HG03342 (cell line): ENCODE results near the gene SORBS2.

Experiments
- ATAC-seq: cut with Tn5 transposase; IDR thresholded peaks from one replicate; pipeline ENCODE4 v1.9.1; 2021; ENCODE audit warnings: mild to moderate bottlenecking, moderate library complexity; ENCODE audit not compliant: unreplicated experiment

Gene SORBS2

DNA sequence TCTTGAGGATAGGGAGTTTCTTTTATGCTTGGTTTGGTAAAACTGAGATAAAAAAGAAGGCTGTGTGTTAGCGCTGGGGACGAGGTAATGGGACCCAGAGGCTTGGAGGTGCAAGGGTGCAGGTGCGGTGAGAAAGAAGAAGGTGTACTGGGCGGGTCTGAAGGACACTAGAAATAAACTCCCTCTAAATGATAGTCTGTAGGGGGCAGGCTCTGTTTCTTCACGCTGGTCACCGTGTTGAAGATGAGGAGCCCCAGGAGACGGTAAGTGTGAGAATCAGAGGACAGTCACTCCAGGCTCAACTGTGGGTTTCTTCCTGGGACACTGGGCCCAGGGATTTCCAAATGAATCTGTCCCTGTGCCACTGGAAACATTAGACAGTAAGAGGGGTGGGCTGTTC, 131.4 kb downstream of the SORBS2 start:
- ATAC-seq = no peak

DNA sequence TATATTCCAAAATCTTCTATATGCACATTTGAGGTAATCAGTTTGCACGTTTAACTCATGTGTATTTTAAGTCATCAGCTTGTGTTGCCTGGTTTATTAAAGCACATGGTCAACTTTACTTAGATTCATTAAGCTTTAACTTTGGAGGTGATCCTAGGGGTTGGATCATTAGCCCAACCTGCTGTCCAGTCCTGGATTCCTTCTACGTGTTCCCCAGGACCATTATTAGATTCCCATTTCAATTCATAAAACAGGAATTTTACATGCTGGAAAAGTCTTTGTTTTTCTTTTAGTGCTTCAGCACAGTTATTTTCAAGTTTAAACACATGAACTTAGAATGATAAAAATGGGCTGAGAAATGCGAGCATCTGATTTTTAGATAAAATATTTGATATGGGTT, 132.5 kb downstream of the SORBS2 start:
- no peak for ATAC-seq

- ATAC-seq = no peak
Measured at GRCh38 chr4:185677637-185678314, 134.2 kb downstream of the SORBS2 start.

DNA sequence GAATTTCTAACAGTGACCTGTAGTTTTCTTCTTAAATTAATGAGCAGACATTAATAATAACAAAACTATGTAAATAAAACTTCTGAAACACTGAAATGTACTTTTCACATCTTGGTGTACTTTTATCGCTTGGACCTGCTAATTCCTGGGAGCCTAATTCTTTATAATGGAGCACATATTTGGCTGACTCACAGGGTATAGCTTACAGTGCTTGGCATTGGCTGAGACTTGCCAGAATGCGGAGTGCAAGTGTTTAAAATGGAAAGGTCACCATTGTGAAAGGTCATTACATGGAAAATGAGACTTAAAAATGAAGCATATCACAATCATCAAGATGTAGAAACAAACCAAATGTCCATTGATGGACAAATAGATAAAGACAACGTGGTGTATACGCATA, 139.4 kb downstream of the SORBS2 start:
- no peak for ATAC-seq

DNA sequence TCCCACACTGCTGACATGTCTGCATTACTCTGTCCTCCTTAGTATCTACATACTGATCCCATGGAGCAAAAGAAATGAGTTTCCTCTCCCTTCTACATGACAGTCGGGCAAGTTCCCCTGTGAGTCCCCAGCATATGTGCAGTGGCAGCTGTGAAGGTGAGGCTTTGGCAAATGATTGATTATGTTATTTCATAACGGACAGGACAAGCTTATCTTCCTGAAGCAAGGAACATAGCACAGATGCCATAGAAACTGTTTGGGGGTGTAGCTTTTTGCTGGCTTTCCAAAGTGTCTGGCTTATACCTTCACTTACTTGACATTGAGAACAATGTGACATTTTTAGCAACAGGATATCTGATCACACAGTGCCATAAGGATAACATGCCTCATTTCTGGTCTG, 139.8 kb downstream of the SORBS2 start:
- no peak for ATAC-seq

DNA sequence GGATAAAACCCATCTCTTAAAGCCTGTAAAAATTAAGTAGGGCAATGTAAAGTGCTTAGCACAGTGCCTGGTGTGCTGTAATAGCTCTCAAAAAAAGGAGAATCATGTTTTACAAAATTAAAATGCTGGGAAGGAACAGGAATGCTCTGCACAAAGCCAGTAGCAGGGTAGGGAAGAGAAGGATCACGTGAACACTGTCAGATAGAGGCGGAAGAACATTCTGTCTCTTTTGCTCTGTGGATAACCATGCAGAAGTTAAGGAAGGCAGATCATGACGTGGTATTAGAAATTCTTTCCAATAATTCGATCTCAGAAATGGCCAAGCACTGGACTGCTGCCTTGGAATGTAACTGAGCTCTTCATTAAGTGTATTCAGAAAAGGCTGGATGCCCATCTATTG, 140.5 kb downstream of the SORBS2 start:
- no peak for ATAC-seq

DNA sequence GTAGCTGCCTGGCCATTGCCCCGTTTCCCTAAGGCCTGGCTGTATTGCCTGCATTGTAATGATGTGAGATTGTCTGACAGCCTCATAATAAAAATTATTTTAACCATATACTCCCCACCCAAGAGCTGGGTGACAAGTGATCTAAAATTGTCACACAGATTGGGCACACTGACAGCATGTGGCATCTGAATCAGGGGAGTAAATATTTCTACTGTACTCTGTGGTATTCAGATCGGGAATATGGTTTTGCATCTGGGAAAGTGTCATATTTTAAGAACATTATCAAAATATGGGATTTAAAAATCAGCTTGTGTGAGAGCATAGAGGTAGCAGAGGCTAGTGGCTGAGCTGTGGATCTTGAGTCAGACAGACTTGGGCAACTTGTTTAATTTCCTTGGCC, 140.9 kb downstream of the SORBS2 start:
- ATAC-seq = no peak

- ATAC-seq = no peak
Measured at GRCh38 chr4:185669288-185669687, 142.7 kb downstream of the SORBS2 start.

- no peak for ATAC-seq
Measured at GRCh38 chr4:185666156-185666555, 145.8 kb downstream of the SORBS2 start.

- no peak for ATAC-seq
Measured at GRCh38 chr4:185665655-185666054, 146.3 kb downstream of the SORBS2 start.

DNA sequence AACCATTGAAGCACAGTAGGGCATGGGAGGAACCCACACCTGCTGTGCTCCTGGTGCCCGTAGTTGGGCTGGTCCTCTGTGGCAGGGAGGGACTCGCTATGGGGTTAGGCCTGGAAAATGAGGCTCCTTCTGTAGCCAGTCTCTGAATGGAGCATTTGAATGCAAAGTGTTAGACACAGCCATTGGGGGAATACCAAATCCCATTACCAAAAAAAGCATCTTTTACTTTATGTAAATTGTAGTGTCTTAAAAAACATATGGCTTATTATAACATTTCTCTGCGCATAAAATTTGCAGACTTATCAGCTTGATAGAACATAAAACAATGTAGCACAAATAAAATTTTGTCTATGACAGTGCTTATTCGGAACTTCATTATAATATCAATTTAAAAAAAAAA, 147.5 kb downstream of the SORBS2 start:
- ATAC-seq = no peak

DNA sequence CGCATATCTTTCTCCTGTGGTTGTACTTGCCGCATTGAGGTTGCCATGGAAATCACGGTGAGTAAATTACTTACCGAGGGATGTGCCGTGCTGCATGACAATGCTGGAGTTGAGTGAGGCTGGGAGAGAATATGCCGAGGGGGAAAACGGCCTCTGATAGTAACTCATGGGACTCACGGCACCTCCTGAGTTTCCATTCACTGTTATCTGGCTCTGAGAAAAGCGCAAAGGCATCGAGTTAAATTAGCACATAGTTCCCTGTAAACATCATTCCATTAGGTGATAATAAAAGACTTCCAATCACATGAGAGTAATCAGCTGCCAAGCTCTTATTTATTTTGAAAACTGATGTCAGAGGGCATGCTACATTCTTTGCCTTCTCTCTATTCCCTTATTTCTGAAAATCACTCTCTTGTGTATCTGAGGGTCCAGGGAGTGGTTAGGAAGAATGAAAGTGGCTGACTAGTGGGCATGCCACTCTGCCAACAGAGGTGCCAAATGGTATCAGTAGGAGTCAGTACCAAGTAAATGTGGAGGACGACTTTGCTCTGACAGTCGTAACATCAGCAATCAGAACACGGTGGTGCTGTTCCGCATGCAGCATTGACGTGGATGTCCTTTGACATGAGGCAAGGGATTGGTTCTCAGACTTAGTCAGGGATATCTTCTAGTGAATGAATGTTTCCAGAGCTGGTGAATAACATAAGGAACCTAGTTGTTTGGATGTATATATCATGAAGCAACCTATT, 149.8 kb downstream of the SORBS2 start:
- no peak for ATAC-seq

GRCh38 chr4:185660340-185660739, 151.7 kb downstream of the SORBS2 start:
- ATAC-seq = no peak

GRCh38 chr4:185657699-185658098, 154.3 kb downstream of the SORBS2 start:
- no peak for ATAC-seq

- no peak for ATAC-seq
Measured at GRCh38 chr4:185657183-185657582, 154.8 kb downstream of the SORBS2 start.

- no peak for ATAC-seq
Measured at GRCh38 chr4:185656467-185656931, 155.5 kb downstream of the SORBS2 start.

DNA sequence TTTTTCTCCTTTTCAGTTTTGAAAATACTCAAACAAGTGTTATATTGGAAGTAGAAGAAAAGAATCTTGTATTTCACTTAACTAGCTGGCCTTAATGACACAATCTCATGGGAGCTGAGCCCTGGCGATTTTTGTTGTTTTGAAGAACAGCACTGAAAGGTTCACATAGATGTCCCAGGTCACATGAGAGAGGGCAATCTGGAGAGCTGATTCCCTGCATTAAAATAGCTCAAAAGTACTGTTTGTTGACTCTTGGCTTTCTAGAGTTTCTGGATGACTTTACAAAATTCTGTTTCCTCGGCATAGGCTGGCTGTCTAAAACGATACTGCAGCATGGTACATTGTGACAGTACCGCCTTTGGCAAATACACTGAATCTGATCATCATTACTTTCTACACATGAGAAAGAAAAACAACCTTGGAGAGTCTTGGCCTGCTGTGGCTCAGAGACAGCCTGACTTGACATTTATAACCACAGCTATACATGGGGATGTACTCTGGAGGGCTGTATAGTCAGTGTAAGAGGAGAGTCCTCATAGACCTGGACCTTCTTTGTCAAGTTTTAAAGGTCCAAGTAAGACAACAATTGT, 156.9 kb downstream of the SORBS2 start:
- ATAC-seq = no peak

DNA sequence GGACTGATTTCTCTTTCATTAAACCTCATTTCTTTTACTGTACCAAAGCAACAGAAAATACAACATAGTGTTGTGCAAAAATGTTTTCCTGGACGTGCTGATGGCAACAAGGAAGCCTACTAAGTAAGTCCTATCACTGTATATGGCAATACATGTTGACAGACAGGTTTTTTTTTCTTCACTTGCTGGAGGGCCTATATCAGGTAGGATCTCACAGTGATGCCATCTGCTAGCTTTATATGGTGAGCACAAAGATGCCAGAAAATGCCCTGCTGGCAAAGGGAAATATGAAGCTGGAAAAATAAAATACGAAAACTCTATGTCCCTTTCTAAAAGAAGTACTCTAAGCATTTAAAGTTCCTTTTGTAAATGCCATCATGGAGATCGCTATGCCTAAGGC, 157.7 kb downstream of the SORBS2 start:
- no peak for ATAC-seq

DNA sequence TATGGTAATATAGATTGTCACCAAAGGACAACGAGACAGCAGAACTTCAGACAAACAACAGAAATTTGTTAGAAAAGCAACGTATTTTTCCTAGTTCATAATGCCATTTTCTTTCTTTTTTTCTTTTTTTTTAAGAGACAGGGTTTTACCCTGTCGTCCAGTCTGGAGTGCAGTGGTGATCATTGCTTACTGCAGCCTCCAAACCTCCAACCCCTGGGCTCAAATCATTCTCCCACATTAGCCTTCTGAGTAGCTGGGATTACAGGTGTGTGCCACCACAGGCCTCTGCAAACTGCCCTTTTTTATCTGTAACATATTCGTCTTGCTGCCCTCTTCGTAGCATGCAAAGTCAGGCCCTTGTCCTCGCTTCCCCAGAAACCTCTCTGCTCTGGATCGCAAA, 160.1 kb downstream of the SORBS2 start:
- no peak for ATAC-seq

DNA sequence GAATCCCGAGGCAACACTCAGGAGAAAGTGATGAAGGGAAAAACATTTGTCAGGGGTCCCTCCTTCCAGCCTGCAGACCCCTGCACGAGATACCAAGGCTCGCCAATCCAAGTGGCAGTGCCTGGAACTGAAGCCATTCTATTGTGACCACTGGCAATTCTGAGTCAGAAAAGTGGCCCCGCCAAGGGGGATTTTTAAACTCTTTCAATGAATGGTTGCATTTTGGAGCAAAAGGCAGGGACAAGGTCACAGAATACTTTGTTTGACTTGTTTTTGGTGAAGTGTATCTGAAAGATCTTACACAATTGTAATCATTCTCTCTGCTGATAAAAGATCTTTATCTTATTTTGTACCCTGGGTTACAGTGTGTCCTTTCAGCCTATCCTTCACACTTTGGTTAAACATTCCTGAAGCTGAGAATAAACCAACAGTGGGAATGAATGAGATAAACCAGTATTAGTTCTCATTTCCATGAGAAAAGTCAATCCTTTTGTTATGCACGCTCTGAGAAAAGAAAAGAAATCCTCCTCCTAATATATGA, 160.8 kb downstream of the SORBS2 start:
- no peak for ATAC-seq

- no peak for ATAC-seq
Measured at GRCh38 chr4:185648631-185649030, 163.4 kb downstream of the SORBS2 start.

GRCh38 chr4:185645403-185645802, 166.6 kb downstream of the SORBS2 start:
- no peak for ATAC-seq
